Thoracic aorta (tissue), 2 donors: ENCODE data around the gene NCBP3. TPM values are rescaled to one million over a fixed set of nuclear protein-coding genes. Genes with fewer than 3 reads are reported as not detected.

Experiments
- ATAC-seq: fragments of 150-250 bp; one replicate; pipeline ENCODE4 v1.8.0; 2017; ENCODE audit warnings: low read depth; ENCODE audit not compliant: insufficient number of reproducible peaks, low FRiP score
- DNase-seq: peaks from one replicate; pipeline ENCODE4 v3.0.0-alpha.2; 2020; ENCODE audit warnings: low spot score
- H3K27ac ChIP-seq, 2 donors: fragments of 200-600 bp; sonication (generic); 1 replicate in 1 of 2; 2 replicates in 1 of 2; pipeline ENCODE4 v1.5.1; 2016; ENCODE audit warnings: mild to moderate bottlenecking in 2 of 2, moderate library complexity in 2 of 2
- H3K27me3 ChIP-seq: fragments of 200-600 bp; sonication (generic); replicated peaks from 2 replicates; pipeline ENCODE4 v1.6.0; 2016; ENCODE audit warnings: mild to moderate bottlenecking; ENCODE audit not compliant: insufficient read depth
- H3K36me3 ChIP-seq: fragments of 200-600 bp; sonication (generic); one replicate; pipeline ENCODE4 v1.5.1; 2016
- H3K4me1 ChIP-seq, 2 donors: fragments of 200-600 bp; sonication (generic); 1 replicate in 1 of 2; 2 replicates in 1 of 2; pipeline versions ENCODE4 v1.5.1 to v1.6.0; 2016; ENCODE audit warnings: low read depth in 2 of 2, mild to moderate bottlenecking in 1 of 2; ENCODE audit not compliant: control insufficient read depth in 1 of 2
- H3K4me3 ChIP-seq: fragments of 200-600 bp; sonication (generic); 2 replicates; pipeline ENCODE4 v1.5.1; 2016; ENCODE audit warnings: mild to moderate bottlenecking
- H3K9me3 ChIP-seq: fragments of 200-600 bp; sonication (generic); 2 replicates; pipeline ENCODE4 v1.5.1; 2016
- CTCF ChIP-seq: fragments of 200-600 bp; sonication (generic); IDR thresholded peaks from one replicate; pipeline ENCODE4 v1.5.1; 2019; ENCODE audit warnings: antibody characterized with exemption
- total RNA-seq, 2 donors: library from RNA; depleted of rRNA; stranded (reverse); fragments of >200 nt; gene quantifications; one replicate each; pipeline versions ENCODE4 v1.1.0 to v1.2.3, GENCODE V29; 2016

The NCBP3 gene
- total RNA-seq, 2 donors from 2014 or later: 28.8 to 47.8 TPM

GRCh38 chr17:3798273-3799180 is 47.5 kb downstream of the NCBP3 start:
- no peak for TF ChIP-seq CTCF
- no peaks in the 10 kb centered on the region for H3K27me3 ChIP-seq
- no peaks in the 10 kb centered on the region for H3K4me1 ChIP-seq
- H3K9me3 ChIP-seq: no peaks in the 10 kb centered on the region
- H3K27ac ChIP-seq: no peak overlapping the region
- DNase-seq (no peak), ATAC-seq (no peak)
- no peak overlapping the region for H3K4me3 ChIP-seq
- no peaks in the 10 kb centered on the region for H3K36me3 ChIP-seq

GRCh38 chr17:3796822-3797170 is 49.2 kb downstream of the NCBP3 start:
- H3K27me3 ChIP-seq: no peaks in the 10 kb centered on the region

GRCh38 chr17:3796110-3796821 is 49.8 kb downstream of the NCBP3 start:
- no peak for TF ChIP-seq CTCF
- Histone ChIP-seq H3K36me3 (no peaks in the 10 kb centered on the region), H3K4me3 (no peak overlapping the region), H3K27ac (no peak overlapping the region), H3K4me1 (peaks cover 0 to 6% of the 10 kb centered on the region in 2 donors), H3K9me3 (no peaks in the 10 kb centered on the region), H3K27me3 (no peaks in the 10 kb centered on the region)
- DNase-seq (no peak), ATAC-seq (no peak)

More at GRCh38 chr17:3796822-3797170, 49.2 kb downstream of the NCBP3 start:
- Histone ChIP-seq H3K9me3 (no peaks in the 10 kb centered on the region), H3K4me3 (no peak overlapping the region), H3K27ac (no peak overlapping the region), H3K36me3 (no peaks in the 10 kb centered on the region), H3K4me1 (peaks cover 0 to 6% of the 10 kb centered on the region in 2 donors)
- DNase-seq: no peak
- no peak for TF ChIP-seq CTCF
- no peak for ATAC-seq

GRCh38 chr17:3795390-3796102 is 50.5 kb downstream of the NCBP3 start:
- no peak overlapping the region for H3K27ac ChIP-seq
- H3K9me3 ChIP-seq: no peaks in the 10 kb centered on the region
- peaks cover 0 to 6% of the 10 kb centered on the region in 2 donors for H3K4me1 ChIP-seq
- no peak for ATAC-seq
- no peaks in the 10 kb centered on the region for H3K27me3 ChIP-seq
- no peaks in the 10 kb centered on the region for H3K36me3 ChIP-seq
- DNase-seq: no peak
- no peak for TF ChIP-seq CTCF
- H3K4me3 ChIP-seq: no peak overlapping the region
